ENCODE measurements around the gene PPFIA1.

DNA sequence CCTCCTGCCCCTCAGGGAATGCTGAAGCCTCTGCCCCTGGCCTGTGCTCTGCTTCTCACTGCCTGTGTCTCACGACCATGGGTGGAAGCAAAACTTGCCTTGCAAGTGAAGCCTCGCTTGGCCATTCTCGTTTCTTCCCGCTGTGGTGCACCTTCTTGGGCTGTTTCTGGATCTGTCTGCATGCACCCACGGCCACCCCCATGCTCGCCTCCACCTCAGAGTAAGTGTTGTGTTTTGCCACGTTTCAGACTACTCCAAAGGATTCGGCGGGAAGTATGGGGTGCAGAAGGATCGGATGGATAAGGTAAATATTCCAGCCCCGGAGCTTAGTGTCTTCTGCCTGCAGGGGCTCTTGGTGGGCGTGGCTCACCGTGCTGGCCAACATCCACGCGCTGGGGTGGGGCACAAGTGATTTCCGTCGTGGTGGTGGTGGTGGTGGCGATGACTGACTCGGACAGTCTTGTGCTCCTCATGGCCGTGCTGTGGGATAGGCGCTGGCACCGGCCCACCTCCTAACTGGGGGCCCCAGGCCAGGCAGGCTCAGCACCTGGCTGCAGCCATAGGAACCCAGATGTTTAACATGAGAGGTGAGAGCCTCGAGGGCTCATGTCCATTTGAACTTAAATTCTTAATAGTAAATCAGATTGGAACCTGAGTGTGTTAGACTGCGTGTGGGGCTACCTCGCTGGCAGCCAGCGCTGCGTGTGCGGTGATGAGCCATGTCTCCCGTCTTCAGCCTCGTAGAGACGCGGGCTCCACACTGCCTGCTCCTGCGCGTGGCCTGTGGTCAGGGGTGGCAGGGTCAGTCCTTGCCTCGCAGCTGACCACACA is 152.4 kb downstream of the PPFIA1 start:
- TF ChIP-seq EZH2 (IDR thresholded peaks at IDR 0.05) (no peak), POLR2AphosphoS5 (IDR thresholded peaks at IDR 0.05; ENCODE audit: borderline replicate concordance, low read depth, low read length) (no peak), FOXP2 (optimal IDR thresholded peaks at IDR 0.05; ENCODE audit: control extremely low read depth, extremely low read length, insufficient read depth) (no peak)

Measured in SK-N-MC (cell line).